Stimulated activated CD4-positive, alpha-beta T cell treated with anti-CD3 and anti-CD28 coated beads, Interleukin-1b, Interleukin-23, amount 100 ng/mL, for 4 hours (primary cell): ENCODE measurements around the gene WBP1.
A peak's percentile ranks its signal among the peaks of the same experiment; 100 is the strongest.

Experiments used
- DNase-seq, 2 donors: peaks; one replicate each; pipeline ENCODE4 v3.0.0-alpha.2; 2020; ENCODE audit warnings: low read depth in 2 of 2

WBP1 gene

DNA sequence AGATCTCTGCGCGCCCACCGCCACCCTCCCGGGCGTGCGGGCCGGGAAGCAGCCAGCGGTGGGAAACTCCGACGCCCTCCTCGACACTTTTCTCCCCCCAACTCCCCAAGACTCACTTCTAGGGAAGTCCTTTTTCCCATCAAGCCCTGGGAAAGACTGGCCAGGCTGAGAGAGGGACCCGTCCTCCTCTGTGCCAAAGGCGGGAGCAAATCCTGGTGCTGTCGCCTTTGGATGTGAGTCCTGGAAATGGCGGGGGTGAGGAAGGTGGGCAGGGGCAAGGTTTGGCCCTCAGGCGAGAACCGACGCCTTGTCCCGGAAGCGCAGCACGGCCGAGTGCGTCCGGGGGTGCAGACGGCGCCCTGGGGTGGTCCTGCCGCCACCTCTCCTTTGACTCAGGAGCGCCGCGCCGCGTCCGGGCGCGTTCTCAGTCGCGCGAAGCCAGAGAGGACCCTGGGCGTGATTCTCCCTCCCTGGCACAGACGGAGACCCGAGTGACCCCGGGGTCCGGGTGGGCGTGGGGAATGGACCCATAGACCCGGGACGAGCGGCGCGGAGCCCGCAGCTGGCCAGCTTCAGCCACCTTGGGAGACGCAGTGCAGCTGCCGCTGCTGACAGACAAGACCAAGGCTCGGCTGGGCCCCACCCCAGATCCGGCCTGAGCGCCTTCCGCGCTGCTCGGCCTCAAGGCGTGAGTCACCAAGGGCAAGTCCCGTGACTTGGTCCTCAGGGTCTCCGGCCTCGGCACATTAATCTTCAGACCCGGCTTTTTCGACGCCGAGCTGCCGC lies 44.7 kb downstream of the WBP1 start:
- DNase-seq: no peak

DNA sequence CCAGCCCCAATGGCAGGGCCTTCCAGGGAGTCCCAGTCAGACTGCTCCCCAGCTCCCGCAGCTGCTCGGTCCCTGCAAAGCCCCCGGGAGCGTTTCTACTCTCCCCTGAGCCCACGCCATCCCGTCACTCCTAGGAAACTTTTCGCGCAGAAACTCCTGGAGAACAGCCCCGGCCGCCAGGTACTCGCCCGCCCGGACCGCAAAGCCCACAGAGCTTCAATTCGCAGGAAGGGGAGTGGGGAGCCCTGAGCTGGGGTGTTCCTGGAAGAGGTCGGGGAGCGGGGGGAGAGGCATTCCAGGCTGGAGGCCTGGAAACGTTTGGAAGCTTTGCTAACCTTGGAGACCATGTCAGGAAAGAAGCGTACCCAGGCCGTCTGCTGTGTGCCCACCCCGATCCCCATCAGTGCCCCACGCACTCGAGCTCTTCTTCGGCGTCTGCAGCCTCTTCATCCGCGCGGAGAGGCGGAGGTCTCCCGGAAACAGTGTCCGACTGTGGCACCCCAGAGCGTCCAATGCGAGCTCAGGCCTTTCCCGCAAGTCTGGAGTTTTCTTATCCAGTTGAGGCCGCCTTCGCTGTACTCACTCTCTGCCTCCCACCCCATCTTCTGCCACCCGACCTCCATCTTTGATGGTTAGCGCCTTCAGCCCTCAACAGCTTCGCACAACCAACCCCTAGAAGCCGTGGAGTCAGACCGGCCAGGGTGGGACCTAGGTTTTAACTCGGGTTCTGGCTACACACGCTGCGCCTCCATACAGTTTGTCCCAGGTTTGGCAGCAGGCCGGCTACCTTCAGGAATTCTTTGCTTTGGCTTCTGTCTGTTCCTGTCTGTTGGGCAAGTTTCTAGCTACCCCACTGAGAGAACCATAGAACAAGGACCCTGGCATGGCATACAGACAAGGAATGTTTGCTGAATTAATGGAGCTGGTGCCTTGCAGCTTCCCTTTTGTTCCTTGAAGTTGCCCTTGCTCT lies 45.6 kb downstream of the WBP1 start:
- no peak for DNase-seq

DNA sequence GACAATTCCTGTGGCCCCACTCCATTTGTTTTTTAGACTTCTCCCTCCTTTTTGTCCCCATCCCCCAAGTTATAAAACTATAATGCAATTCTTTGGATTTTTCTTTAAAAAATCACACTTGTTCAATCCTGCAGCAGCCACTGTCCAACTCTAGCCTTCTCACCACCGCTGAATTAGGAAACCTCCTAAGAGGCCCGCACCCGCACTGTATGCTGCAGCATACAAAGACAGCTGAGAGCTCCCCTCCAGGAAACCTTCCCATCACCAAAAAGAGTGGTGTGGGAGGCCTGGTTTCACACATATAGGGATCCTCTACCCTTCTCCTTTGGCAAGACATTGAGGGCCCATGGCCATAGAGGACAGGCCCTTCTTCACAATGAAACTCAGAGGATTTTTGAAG lies 46.4 kb downstream of the WBP1 start:
- no peak for DNase-seq

GRCh38 chr2:74505448-74506246 lies 47.4 kb downstream of the WBP1 start:
- DNase-seq: no peak

GRCh38 chr2:74507145-74507925 lies 49.1 kb downstream of the WBP1 start, which contains the start of gene PCGF1:
Gene PCGF1, minus strand, starts transcription at chr2:74507695. Its CDS starts 27 bp downstream, at chr2:74507668.
- DNase-seq: peak; percentile 98 to 99

GRCh38 chr2:74507926-74508520 lies 49.8 kb downstream of the WBP1 start:
- DNase-seq: no peak

DNA sequence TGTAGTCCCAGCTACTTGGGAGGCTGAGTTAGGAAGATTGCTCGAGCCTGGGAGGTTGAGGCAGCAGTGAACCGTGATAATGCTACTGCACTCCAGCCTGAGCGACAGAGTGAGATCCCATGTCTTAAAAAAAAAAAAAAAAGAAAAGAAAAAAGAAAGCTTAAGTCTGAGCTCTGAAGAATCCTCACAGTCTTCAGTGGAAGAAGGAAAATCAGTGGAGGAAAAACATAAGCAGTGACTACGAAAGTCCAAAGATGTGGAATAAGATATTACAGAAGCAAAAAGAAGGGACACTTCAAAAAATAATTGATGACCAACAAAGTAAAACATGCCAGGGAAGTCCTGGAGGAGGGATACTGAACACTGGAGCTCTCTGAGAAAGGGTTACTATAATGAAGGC lies 52.0 kb downstream of the WBP1 start:
- no peak for DNase-seq
